ENCODE results near the gene ANKFN1. TPM values are rescaled to one million over a fixed set of nuclear protein-coding genes. Genes with fewer than 3 reads are reported as not detected.

The ANKFN1 gene
- total and polyA plus RNA-seq, 5 experiments from 2014 or later = not detected

- Mint-ChIP-seq H3K4me1 (no peaks in the 10 kb centered on the region), H3K36me3 (no peaks in the 10 kb centered on the region), H3K4me3 (no peak overlapping the region), H3K27me3 (peaks cover 1 to 22% (median 10%) of the 10 kb centered on the region in 5 donors), H3K9me3 (no peaks in the 10 kb centered on the region), H3K27ac (no peak overlapping the region)
- DNase-seq (no peak), ATAC-seq (no peak)
- POLR2A ChIA-PET = no interaction called here
Observed at GRCh38 chr17:56175299-56175955, 22.2 kb downstream of the ANKFN1 start.

DNA sequence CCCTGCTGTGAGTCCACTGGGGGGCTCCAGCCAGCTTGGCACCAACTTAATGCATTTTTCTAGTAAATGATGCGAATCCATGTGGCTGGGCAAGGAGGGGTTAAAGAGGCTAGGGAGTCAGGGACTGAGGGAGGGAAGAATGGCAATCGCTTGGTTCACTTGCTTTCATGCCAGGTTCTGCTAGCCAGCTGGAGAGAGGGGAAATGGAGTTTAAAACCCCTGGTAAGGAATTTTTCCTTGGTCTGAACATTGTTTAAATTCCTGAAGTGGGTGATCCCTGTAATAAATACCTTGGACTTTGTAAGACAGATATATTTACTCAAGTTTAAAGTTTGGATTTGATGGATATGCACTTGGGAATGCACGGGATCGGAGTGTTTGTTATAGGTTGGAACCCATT, 22.8 kb downstream of the ANKFN1 start:
- no peak overlapping the region for H3K27ac Mint-ChIP-seq
- no peak for ATAC-seq
- H3K27me3 Mint-ChIP-seq = peaks cover 1 to 22% (median 10%) of the 10 kb centered on the region in 5 donors
- no peaks in the 10 kb centered on the region for H3K9me3 Mint-ChIP-seq
- no peak overlapping the region for H3K4me3 Mint-ChIP-seq
- H3K36me3 Mint-ChIP-seq = no peaks in the 10 kb centered on the region
- POLR2A ChIA-PET = no interaction called here
- DNase-seq = no peak
- H3K4me1 Mint-ChIP-seq = no peaks in the 10 kb centered on the region

GRCh38 chr17:56177361-56177760, 24.1 kb downstream of the ANKFN1 start:
- Mint-ChIP-seq H3K9me3 (no peaks in the 10 kb centered on the region), H3K36me3 (no peaks in the 10 kb centered on the region), H3K27me3 (peaks cover 1 to 22% (median 10%) of the 10 kb centered on the region in 5 donors), H3K4me1 (no peaks in the 10 kb centered on the region), H3K4me3 (no peak overlapping the region), H3K27ac (no peak overlapping the region)
- ATAC-seq = no peak
- POLR2A ChIA-PET = no interaction called here
- DNase-seq = no peak

DNA sequence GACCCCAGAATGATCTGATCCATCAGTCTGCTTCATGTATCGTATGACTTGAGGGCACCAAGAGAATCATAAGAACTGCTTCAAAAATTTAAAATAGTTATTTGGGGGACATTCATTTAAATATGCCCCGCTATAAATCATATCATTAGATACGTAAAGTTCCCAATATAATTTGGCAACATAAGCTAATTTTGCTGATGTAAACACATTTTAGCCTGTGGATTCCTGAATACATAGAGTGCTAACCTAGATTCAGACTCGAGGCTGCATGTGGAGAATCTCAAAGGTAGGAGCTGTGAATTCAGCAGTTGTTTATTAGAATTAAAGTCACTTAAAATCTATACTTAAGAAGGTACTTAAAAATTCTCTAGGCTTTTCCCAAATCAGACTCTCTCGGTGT, 24.9 kb downstream of the ANKFN1 start:
- no peak overlapping the region for H3K4me3 Mint-ChIP-seq
- no peak for DNase-seq
- no peaks in the 10 kb centered on the region for H3K9me3 Mint-ChIP-seq
- H3K36me3 Mint-ChIP-seq = no peaks in the 10 kb centered on the region
- ATAC-seq = no peak
- H3K4me1 Mint-ChIP-seq = no peaks in the 10 kb centered on the region
- H3K27me3 Mint-ChIP-seq = peaks cover 1 to 22% (median 9%) of the 10 kb centered on the region in 5 donors
- H3K27ac Mint-ChIP-seq = no peak overlapping the region
- POLR2A ChIA-PET = no interaction called here

DNA sequence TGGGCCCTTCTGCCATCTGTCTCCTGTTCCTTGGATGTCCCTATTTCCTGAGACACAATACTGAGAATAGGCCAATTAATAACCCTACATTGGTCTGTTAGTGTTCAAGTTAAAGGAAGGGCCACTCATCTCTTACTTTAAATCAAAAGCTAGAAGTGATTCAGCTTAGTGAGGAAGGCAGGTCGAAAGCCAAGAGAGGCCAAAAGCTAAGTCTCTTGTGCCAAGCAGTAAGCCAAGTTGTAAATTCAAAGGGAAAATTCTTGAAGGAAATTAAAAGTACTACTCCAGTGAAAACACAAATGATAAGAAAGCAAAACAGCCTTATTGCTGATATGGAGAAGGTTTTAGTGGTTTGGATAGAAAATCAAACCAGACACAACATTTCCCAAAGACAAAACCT, 28.8 kb downstream of the ANKFN1 start:
- peaks cover 0 to 6% (median 0%) of the 10 kb centered on the region in 5 donors for H3K27me3 Mint-ChIP-seq
- no peak for DNase-seq
- H3K4me1 Mint-ChIP-seq = no peaks in the 10 kb centered on the region
- peaks cover 0 to 5% (median 0%) of the 10 kb centered on the region in 9 donors for H3K9me3 Mint-ChIP-seq
- POLR2A ChIA-PET = no interaction called here
- H3K36me3 Mint-ChIP-seq = no peaks in the 10 kb centered on the region
- no peak overlapping the region for H3K27ac Mint-ChIP-seq
- ATAC-seq = no peak
- H3K4me3 Mint-ChIP-seq = no peak overlapping the region

DNA sequence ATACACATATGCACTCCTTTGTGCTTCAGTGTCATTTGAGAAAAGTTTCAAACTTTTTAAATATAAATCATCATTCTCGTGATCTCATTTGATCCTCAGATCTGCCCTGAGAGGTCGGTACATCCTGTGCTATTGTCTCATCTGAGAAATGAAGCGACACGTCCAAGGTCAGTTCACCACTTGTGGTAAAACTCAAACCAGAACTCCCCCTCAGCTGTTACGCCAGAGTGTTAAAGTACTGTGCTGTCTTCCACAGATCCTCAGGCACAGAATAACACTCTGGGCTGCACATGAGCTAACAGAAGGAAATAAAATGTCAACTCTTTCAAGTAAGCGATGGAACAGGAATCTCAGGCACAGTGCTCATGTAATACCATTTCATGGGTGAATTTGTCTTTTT, 31.4 kb downstream of the ANKFN1 start:
- no peak for DNase-seq
- no peak for ATAC-seq
- Mint-ChIP-seq H3K4me1 (no peaks in the 10 kb centered on the region), H3K27ac (no peak overlapping the region), H3K4me3 (no peak overlapping the region), H3K36me3 (no peaks in the 10 kb centered on the region), H3K27me3 (peaks cover 0 to 7% (median 0%) of the 10 kb centered on the region in 5 donors), H3K9me3 (peaks cover 0 to 5% (median 0%) of the 10 kb centered on the region in 9 donors)
- POLR2A ChIA-PET = no interaction called here

DNA sequence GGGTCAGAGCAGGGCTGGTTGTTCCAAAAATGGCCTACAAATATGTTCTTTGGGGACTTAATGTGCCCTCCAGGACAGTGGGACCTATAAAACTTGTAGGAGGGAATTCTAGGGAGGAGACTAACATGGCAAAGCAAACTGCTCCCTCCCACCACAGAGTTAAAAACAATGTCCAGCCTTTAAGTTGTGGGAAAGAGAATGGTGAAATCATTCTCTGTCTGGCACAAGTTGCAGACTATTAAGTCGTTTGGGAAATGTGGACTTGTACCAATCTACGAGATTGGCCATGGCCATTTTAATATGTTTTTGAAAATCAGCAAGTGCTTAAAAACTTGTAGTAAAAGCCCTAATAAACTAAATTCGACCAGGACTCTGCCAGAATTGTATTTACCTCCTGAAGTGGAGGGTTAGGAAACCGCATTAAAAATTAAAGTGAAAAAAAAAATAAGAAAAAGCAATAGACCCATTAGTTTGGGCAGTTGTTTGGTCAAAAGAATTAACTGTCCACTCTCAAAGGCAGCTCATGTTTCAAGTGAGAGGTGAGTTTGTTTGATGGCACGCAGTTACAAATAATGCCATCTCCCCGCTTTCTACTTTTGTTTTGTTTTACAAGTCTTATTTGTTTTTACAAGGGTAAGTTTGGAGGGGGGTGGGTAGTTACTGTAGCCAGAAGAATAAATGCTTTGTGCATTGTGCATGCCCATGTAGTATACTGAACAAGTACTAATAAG, 32.4 kb downstream of the ANKFN1 start:
- Mint-ChIP-seq H3K4me1 (no peaks in the 10 kb centered on the region), H3K9me3 (peaks cover 0 to 5% (median 0%) of the 10 kb centered on the region in 9 donors), H3K27me3 (peaks cover 0 to 7% (median 0%) of the 10 kb centered on the region in 5 donors), H3K36me3 (no peaks in the 10 kb centered on the region), H3K4me3 (no peak overlapping the region), H3K27ac (no peak overlapping the region)
- ATAC-seq (no peak), DNase-seq (no peak)
- POLR2A ChIA-PET = no interaction called here

DNA sequence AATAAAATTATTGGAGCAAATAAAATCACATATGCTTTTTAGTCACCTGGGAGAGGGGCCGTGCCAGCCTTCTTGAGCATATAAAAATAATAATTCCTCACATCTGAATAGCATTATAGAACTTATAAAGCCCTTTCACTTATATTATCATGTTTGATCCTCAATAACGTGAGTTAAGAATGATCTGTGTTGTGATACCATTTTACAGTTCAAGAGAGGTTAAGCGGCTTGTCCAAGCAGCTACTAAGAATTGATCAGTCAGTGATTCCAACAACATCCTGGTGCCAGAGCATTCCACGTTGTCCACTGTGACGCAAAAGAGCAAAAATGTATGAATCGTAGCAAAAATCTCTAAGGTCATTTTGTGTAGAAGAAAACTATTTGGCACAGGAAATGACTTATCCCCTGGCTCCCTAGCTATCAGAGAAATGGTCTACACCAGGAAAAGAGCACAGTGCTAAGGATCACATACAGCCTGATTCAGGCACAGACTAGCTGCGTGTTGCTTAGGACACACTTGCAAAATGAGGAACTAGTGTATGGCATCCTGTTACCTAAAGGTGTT, 33.0 kb downstream of the ANKFN1 start:
- Mint-ChIP-seq H3K9me3 (peaks cover 0 to 5% (median 0%) of the 10 kb centered on the region in 9 donors), H3K4me1 (no peaks in the 10 kb centered on the region), H3K27me3 (peaks cover 0 to 7% (median 0%) of the 10 kb centered on the region in 5 donors), H3K36me3 (no peaks in the 10 kb centered on the region), H3K4me3 (no peak overlapping the region), H3K27ac (no peak overlapping the region)
- POLR2A ChIA-PET = no interaction called here
- no peak for DNase-seq
- ATAC-seq = no peak

DNA sequence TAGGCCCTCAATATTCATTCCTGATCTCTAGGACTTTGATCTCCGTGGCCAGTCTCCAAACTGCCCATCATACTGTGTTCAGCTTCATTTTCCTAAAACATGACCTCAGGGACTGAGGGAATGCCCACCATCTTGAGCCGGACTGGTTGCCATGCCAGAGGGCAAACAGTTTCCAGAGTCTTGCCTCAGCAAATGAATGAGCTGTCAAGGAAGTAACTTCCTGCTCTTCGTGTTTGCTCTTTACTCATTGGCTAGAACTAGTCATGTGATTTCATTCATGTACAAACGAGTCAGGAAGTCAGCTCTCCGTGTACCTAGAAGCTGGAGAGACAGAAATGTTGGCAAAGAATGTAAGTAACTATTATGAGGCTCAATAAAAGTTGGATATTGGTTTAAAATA, 50.2 kb downstream of the ANKFN1 start:
- POLR2A ChIA-PET = no interaction called here
- Mint-ChIP-seq H3K36me3 (peaks cover 0 to 4% (median 0%) of the 10 kb centered on the region in 3 donors), H3K9me3 (peaks cover 0 to 4% (median 0%) of the 10 kb centered on the region in 9 donors), H3K27ac (no peak overlapping the region), H3K4me3 (no peak overlapping the region), H3K4me1 (peaks cover 0 to 9% (median 4%) of the 10 kb centered on the region in 4 donors), H3K27me3 (peaks cover 0 to 8% (median 2%) of the 10 kb centered on the region in 5 donors)
- ATAC-seq (no peak), DNase-seq (no peak)

GRCh38 chr17:56206351-56206750, 53.1 kb downstream of the ANKFN1 start:
- H3K27me3 Mint-ChIP-seq = peaks cover 0 to 4% (median 0%) of the 10 kb centered on the region in 5 donors
- H3K4me3 Mint-ChIP-seq = peak overlapping the region in 1 of 10 donors; percentile 11
- H3K9me3 Mint-ChIP-seq = peaks cover 0 to 11% (median 3%) of the 10 kb centered on the region in 9 donors
- POLR2A ChIA-PET = no interaction called here
- DNase-seq (no peak), ATAC-seq (no peak)
- H3K27ac Mint-ChIP-seq = no peak overlapping the region
- peaks cover 0 to 4% (median 2%) of the 10 kb centered on the region in 3 donors for H3K36me3 Mint-ChIP-seq
- peaks cover 0 to 9% (median 4%) of the 10 kb centered on the region in 4 donors for H3K4me1 Mint-ChIP-seq

DNA sequence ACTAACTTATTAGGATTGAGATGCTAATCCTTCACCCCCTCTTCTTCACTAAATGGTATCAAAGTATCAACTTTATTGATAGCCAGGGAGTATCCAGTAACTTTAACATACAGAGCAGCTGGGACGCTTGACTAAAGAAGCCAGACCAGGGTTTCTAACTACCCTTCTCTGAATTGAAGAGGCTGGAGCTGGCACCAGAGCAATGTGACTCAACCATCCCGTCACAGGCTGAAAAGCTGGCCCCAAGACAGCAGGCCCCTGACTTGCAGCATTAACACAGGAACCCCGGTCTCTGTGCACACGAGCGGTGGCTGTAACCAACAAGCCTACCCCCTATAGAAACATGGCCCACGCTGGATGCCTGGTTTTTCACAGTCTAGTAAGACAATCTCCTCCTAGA, 59.8 kb downstream of the ANKFN1 start:
- Mint-ChIP-seq H3K9me3 (peaks cover 0 to 11% (median 3%) of the 10 kb centered on the region in 9 donors), H3K27me3 (peaks cover 0 to 20% (median 2%) of the 10 kb centered on the region in 5 donors), H3K27ac (no peak overlapping the region), H3K4me1 (no peaks in the 10 kb centered on the region), H3K36me3 (peaks cover 0 to 4% (median 0%) of the 10 kb centered on the region in 3 donors), H3K4me3 (no peak overlapping the region)
- POLR2A ChIA-PET = no interaction called here
- DNase-seq (no peak), ATAC-seq (no peak)

- DNase-seq (no peak), ATAC-seq (no peak)
- no peak overlapping the region for H3K4me3 Mint-ChIP-seq
- H3K9me3 Mint-ChIP-seq = peaks cover 0 to 8% (median 0%) of the 10 kb centered on the region in 9 donors
- no peaks in the 10 kb centered on the region for H3K36me3 Mint-ChIP-seq
- H3K27me3 Mint-ChIP-seq = peaks cover 0 to 21% (median 4%) of the 10 kb centered on the region in 5 donors
- POLR2A ChIA-PET = no interaction called here
- no peaks in the 10 kb centered on the region for H3K4me1 Mint-ChIP-seq
- H3K27ac Mint-ChIP-seq = no peak overlapping the region
Observed at GRCh38 chr17:56217921-56218320, 64.6 kb downstream of the ANKFN1 start.

- H3K27me3 Mint-ChIP-seq = peaks cover 2 to 11% (median 4%) of the 10 kb centered on the region in 5 donors
- no peaks in the 10 kb centered on the region for H3K4me1 Mint-ChIP-seq
- ATAC-seq (no peak), DNase-seq (no peak)
- peaks cover 0 to 8% (median 0%) of the 10 kb centered on the region in 9 donors for H3K9me3 Mint-ChIP-seq
- H3K27ac Mint-ChIP-seq = no peak overlapping the region
- POLR2A ChIA-PET = no interaction called here
- H3K4me3 Mint-ChIP-seq = no peak overlapping the region
- no peaks in the 10 kb centered on the region for H3K36me3 Mint-ChIP-seq
Observed at GRCh38 chr17:56222255-56222654, 69.0 kb downstream of the ANKFN1 start.
